GM11168 (cell line): ENCODE data around the gene SPRN.

Source experiments
- in situ Hi-C: fragments of 300-500 bp; cut with MboI; formaldehyde crosslinking; loops from one replicate; pipeline ENCODE4 v1.12.0; 2022; ENCODE audit warnings: low sequenced_read_pairs; ENCODE audit not compliant: unreplicated experiment

SPRN gene

GRCh38 chr10:133412381-133412711, 12.1 kb downstream of the SPRN start:
- in situ Hi-C loops = loop anchor here (5.0 kb wide), 1 partner anchor 150 kb away; no protein-coding TSS in a partner anchor

DNA sequence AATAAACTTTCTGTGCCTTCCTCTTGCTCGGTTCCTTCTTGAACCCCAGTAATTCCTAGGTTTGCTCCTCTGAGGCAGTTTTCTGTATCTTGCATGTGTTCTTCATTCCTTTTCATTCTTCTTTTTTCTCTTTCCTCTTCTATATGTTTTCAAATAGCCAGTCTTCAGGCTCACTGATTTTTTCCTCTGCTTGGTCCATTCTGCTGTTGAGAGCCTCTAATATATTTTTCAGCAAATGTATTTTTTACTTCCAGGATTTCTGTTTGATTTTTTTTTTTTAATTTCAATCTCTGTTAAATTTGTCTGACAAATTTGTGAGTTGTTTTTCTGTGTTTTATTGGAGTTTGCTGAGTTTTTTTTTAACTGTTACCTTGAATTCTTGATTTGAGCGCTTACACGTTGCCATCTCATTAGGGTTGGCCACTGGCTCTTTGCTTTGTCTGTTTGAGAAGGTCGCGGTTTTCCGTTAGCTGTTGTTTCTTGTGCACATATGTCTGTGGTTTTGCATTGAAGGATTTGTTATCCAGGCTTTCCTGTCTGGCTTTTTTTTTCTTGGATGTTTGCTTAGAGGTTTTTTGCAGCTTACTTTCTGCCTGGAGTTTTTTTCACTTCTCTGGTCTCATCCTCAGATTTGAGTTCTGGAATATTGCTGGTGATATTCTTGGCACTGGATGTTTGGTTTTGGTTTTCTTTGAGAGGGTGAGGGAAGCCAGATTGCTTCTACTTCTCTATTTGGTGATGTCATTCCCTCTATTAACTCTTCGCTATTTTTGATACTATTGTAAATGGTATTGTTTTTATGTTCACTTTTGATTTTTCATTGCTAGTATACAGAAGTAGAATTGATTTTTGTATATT, 12.7 kb downstream of the SPRN start:
- in situ Hi-C loops = loop anchor here (5.0 kb wide), 1 partner anchor 151 kb away; no protein-coding TSS in a partner anchor

GRCh38 chr10:133405844-133406527, 18.4 kb downstream of the SPRN start:
- in situ Hi-C loops = no loop called here

DNA sequence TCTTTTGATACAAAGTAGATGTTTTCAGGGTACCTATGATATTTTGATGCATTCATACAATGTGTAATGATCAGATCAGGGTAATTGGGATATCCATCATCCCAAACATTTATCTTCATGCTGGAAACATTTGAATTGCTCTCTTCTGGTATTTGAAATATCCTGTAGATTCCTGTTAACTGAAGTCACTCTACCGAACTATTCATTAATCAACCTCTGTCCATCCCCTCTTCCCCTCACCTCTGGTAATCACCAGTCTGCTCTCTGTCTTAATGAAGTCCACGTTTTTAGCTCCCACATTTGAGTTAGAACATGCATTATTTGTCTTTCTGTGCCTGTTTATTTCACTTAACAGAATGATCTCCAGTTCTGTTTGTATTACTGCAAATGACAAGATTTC, 19.2 kb downstream of the SPRN start:
- in situ Hi-C loops = no loop called here

- in situ Hi-C loops = no loop called here
Measured at GRCh38 chr10:133403784-133404183, 20.6 kb downstream of the SPRN start.

DNA sequence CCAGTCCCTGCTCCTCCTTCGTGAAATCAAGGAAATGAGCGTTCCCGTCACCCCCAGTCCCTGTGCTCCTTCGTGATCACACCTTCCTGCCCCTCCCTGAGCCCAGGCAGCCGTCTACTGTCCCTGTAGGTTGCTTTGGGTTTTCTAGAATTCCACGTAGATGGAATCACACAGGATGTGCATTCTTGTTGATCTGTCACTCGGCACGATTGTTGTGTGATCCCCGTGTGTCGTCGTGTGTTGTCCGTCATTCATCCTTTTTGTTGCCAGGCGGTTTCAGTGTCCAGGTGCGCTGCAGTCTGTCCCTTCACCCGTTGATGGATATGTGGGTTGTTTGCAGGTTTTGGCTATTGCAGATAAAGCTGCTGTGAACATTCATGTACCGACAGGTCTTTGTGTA, 21.1 kb downstream of the SPRN start:
- in situ Hi-C loops = no loop called here

DNA sequence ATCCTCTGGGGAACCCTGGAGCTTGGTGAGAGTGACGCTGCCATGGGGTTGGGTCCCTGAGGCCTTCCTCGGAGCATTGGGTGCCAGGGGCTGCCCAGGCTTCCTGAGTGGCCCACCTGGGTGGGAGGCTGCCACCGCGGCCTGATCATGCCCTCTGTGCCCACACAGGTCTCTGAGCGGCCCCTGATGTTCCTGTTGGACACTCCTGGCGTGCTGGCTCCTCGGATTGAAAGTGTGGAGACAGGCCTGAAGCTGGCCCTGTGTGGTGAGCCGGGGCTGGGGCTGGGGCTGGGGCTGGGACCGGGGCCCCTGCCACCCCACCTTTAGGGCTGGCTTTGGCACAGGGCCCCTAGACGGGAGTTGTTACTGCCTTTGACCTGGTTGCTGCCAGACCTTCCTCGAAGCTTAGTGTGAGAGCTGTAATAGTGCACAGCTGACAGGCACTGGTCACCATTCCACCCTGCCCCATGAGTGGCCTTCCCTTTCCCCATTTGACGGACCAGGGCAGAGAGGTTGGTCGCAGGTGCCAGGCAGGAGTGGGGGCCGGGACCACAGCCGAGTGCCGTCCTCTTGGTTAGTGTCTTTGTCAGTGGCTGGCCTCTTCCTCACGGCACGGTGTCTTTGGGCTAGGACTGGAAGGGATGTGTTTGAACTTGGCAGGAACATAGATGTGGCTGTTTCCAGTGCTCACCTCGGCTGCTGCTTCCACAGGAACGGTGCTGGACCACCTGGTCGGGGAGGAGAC, 22.3 kb downstream of the SPRN start:
- in situ Hi-C loops = no loop called here

DNA sequence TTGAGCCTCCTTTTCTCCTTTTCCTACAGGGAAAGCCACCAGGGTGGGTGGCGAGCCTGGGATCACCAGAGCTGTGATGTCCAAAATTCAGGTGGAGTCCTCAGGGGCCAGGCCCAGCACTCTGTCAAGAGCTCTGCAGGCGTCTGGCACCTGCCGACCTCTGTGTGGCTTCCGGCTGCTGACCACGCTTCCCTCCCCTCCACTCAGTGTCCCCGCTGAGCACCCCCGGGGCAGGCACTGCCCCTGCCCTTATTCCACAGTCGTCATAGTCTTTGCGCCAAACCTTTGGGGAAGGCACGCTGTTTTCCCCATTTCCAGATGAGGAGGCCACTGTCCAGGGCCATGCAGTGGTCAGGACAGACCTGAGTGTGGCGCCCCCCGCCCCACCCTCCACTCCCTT, 22.9 kb downstream of the SPRN start:
- in situ Hi-C loops = no loop called here

GRCh38 chr10:133400624-133401424, 23.6 kb downstream of the SPRN start:
- in situ Hi-C loops = no loop called here

GRCh38 chr10:133399123-133399601, 25.3 kb downstream of the SPRN start:
- in situ Hi-C loops = no loop called here

GRCh38 chr10:133397938-133398337, 26.5 kb downstream of the SPRN start:
- in situ Hi-C loops = no loop called here

GRCh38 chr10:133396035-133396624, 28.3 kb downstream of the SPRN start:
- in situ Hi-C loops = no loop called here

DNA sequence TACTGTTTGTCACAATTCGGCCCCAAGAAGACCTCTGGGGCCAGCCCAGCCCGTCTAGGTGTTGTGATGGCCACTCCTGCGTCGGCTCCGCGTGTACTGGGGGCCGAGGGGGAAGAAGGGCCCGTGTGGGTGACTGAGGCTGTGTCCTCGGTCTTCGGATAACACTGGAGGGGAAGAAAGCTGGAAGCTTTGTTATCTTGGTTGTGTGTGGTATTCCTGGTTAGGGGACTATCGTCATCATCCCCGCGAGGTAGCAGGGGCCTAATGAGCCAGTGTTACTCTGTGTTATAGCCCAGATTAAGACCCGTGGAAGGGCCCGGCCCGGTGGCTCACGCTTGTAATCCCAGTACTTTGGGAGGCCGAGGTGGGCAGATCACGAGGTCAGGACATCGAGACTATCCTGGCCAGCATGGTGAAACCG, 29.6 kb downstream of the SPRN start:
- in situ Hi-C loops = no loop called here

DNA sequence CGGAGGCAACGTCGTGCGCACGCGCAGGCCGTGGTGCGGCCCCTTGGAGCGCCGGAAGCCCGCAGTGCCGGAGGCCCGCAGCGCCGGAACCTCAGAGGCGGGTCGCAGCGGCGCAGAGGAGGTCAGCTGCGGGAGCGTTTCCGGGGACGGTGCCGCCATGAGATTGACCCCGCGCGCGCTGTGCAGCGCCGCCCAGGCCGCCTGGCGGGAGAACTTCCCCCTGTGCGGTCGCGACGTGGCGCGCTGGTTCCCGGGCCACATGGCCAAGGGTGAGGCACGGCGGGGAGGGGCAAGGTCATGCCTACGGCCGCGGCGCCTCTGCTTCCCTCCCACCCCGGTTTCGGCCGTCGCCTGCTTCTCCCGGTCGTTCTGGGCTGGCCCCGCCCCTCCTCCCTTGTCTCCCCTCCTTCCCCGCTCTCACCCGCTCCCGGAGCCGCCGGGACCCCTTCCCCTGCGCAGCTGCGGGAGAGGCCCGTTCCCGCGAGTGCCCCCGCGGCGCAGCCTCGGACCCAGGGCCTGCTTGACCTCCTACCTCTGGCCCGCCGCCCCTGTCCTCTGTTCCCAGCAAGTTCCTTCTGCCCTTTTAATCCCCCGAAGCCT, 30.3 kb downstream of the SPRN start, which contains the start of gene MTG1:
MTG1 (plus strand) TSS at position 94 of the 600 bp plus-strand sequence; CDS start at position 158, 64 bp downstream.
- in situ Hi-C loops = no loop called here

GRCh38 chr10:133393401-133394063, 30.9 kb downstream of the SPRN start:
- in situ Hi-C loops = no loop called here

DNA sequence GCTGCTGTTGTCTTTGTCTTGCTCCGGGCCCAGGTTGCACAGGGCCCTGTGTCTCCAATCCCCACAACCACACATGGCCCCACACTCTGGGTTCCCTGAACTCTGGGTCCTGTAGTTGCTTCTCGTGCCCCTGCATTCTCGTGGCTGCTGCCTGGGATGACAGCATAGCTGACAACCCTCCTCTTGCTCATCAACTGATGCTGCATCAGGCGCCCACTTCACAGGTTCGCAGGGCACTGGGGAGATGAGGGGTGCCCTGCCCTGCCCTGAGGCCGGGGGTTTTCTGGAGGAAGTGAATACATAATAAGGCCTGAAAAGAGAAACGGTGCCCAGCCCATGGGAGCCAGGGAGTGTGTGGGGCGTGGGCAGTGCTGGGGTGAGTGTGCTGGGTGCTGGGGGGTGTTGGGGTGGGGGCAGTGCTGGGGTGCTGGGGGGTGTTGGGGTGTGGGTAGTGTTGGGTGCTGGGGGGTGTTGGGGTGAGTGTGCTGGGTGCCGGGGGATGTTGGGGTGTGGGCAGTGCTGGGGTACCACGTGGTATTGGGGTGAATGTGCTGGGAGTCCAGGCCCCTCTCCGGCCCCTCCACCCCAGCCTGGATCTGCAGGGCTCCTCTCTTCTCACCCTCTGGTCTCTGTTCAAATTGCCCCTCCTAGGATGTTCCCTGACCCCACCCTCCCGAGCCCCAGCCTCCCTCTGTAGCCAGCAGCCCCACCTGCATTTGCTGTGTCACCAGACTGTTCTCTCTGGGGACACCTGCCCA, 32.5 kb downstream of the SPRN start:
- in situ Hi-C loops = no loop called here

DNA sequence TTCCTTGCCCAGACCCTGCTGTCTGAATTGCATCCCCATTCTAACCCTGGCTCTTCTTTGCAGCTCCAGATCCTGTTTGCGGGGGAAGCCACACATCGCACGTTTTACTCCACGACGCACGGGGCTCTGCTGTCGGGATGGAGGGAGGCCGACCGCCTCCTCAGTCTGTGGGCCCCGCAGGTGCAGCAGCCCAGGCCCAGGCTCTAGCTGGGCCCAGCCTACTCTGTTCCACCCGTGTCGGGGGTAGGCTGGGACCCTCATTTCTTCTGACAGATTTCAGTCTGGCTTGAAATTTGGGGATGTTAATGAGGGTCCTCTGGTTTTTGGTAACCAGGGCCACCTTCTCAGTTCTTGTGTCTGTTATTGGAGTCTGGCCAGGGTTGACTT, 33.2 kb downstream of the SPRN start:
- in situ Hi-C loops = no loop called here
